ENCODE measurements around the gene CATSPERD.
"Not testable (repeated sequence)": the region's sequence is repeated elsewhere in the genome, so short reads cannot be mapped to it uniquely, and the experiment has no call there.

CATSPERD gene

DNA sequence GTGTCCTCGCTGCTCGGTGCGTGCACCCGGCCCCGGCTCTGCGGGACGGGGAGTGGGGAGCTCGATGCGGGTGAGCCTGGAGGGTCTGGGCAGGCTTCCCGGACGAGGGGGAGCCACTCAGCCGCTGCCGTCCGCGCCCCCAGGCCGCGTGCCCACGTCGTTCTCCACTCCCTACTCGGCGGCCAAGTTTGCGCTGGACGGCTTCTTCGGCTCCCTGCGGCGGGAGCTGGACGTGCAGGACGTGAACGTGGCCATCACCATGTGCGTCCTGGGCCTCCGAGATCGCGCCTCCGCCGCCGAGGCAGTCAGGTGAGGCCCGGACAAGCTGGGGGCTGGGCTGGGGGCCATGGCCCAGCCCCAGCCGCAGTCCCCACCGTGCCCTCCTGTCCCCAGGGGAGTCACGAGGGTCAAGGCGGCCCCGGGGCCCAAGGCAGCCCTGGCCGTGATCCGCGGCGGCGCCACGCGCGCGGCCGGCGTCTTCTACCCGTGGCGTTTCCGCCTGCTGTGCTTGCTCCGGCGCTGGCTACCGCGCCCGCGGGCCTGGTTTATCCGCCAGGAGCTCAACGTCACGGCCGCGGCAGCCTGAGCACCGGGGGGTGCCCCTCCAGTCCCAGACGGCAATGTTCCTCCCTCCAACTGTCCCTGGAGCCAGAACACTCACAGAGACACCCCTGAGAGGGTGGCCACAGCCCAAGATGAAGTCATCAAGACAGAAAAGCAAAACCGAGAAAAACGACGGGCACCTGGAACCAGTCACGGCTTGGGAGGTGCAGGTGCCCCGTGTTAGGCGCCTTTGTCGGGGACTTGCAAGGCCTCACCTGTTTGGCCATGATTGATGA is 32.9 kb upstream of the CATSPERD start:
- FAIRE-seq (no peak), DNase-seq (ENCODE audit: insufficient read length) (no peak)
- TF ChIP-seq TAF1 (IDR thresholded peaks at IDR 0.05; ENCODE audit: borderline replicate concordance, low read depth, low read length) (no peak), POLR2A (IDR thresholded peaks at IDR 0.05; ENCODE audit: low read depth, low read length) (no peak), POLR2AphosphoS5 (IDR thresholded peaks at IDR 0.05; ENCODE audit: low read depth, low read length) (no peak)

DNA sequence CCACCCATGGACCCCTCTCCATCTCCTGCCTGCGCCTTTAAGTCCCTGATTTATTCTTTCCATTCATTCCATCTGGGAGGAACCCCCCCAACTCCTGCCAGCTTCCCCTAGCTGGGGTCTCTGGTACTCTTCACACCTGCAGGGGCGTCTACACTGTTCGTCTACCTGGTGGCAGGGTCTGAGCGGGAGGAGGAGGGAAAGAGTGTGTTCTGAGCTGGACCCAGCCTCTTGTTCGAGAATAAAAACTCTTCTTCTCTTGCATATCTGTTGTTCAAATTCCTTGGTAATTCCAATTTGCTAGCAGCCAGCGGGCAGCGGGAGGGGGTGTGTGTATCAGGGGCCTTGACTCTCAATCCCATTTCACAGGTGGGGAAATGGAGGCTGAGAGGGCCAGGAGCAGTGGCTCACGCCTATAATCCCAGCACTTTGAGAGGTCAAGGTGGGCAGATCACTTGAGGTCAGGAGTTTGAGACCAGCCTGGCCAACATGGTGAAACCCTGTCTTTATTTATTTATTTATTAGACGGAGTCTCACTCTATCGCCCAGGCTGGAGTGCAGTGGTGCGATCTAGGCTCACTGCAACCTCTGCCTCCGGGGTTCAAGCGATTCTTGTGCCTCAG is 32.1 kb upstream of the CATSPERD start:
- not testable (repeated sequence) for FAIRE-seq; DNase-seq (ENCODE audit: insufficient read length)

DNA sequence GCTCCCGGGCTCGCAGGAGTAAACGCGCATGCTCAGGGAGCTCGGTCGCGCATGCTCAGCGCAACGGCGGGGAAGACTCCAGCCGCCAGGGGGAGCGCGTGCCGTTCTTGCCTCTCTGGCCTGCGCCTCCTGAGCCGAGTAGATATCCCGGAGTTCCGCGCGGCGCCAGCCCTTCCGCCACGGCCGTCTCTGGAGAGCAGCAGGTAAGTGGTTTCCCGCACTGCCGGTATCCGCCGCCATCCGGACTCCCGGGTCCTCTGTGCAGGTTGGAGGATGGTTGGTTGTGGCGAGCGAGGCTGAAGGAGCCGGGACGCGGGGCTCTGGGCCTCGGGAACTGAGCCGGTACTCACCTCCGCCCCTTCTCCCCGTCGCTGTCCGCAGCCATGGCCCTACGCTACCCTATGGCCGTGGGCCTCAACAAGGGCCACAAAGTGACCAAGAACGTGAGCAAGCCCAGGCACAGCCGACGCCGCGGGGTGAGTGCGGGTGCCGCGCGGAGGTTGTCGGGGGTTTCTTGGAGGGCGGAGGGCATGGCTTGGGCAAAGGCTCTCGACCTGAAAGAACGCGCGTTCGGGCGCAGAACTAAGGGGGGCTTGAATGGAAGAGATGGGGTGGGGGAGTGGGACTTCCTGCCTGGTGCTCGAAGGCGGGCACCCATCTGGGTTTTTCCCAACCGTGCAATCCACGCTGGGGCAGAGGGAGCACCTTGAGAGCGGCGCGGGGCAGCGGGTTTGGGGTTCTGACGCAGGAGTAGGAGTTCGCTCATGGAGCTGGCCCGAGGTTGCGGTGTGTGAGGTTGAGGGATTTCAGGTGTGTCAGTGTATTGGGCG is 30.1 kb upstream of the CATSPERD start, which contains the start of gene RPL36:
Gene RPL36 (plus strand): TSS at position 171 of the 830 bp plus-strand sequence. CDS start 213 bp downstream, at position 384.
- DNase-seq (ENCODE audit: insufficient read length) (peak; percentile 94), FAIRE-seq (peak; percentile 99)
- TF ChIP-seq TAF1 (IDR thresholded peaks at IDR 0.05; ENCODE audit: borderline replicate concordance, low read depth, low read length) (peak; percentile 99), POLR2AphosphoS5 (IDR thresholded peaks at IDR 0.05; ENCODE audit: low read depth, low read length) (peak; percentile 99), POLR2A (IDR thresholded peaks at IDR 0.05; ENCODE audit: low read depth, low read length) (peak; percentile 99)

DNA sequence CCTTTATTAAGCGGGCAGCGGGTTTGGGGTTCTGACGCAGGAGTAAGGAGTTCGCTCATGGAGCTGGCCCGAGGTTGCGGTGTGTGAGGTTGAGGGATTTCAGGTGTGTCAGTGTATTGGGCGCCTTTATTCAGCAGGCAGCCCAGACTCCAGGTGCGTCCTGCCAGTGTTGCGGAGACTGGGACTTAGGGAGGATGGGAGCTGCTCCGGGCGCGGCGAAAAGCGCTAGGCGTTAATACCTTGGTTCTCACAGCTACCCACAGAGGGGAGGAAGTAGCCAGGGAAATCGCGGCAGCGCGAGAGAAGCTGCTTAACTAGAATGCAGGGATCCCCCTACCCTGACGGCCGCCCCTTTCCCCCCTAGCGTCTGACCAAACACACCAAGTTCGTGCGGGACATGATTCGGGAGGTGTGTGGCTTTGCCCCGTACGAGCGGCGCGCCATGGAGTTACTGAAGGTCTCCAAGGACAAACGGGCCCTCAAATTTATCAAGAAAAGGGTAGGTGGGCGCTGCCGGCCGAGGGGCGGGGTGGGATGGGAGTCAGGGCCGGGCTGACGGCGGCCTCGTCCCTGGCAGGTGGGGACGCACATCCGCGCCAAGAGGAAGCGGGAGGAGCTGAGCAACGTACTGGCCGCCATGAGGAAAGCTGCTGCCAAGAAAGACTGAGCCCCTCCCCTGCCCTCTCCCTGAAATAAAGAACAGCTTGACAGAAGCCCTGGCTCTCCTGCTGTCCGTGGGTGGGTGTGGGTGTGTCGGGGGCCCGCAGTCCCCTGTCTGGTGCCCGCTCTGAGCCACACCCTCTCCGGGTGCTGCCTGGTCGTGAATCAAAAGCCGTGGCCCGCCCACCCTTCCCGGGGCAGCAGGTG is 29.2 kb upstream of the CATSPERD start:
- peak; percentile 5 for FAIRE-seq
- no peak for DNase-seq (ENCODE audit: insufficient read length)

DNA sequence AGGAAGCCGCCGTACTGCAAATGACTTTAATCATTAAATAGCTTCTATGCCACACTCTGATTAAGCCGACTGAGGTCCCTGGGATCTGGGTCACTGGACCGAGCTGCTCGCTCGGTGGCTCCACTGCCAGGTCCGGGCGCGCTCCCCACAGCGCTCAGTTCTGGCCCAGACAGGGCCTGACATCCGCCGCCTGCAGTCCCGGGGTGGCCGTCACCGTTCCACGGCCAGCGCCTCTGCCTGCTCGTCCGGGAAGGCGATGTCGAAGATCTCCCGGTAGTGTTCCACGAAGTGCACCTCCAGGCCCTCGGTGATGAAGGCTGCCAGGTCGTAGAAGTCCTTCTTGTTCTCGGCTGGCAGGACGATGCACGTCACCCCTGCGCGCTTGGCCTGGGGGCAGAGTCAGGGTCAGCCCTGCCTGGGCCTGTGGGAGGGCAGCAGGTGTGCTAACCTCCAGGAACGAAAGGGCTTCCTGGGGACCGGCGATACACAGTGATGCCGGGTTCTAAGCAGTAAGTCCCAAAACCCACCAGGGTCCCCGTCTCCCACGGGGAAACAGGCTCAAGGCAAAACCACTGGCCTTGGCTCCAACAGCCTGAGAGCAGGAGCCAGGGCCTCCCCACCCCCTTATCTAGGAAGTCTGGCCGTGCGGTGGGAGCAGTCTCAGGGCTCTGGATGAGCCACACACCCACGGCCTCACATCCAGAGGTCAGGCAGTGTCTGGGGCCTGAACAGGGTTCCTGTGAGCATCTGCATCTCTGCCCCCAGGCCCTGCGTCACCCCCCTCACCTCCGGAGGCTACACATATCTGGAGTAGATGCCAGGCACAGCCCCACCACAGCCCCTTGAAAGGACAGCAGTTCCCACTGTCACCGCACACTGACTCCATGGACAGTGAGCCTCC is 28.4 kb upstream of the CATSPERD start:
- TF ChIP-seq POLR2A (IDR thresholded peaks at IDR 0.05; ENCODE audit: low read depth, low read length) = peak; percentile 50; the same call in 1 of the 2 replicates
- peak; percentile 19; the same call in 1 of the 2 replicates for TF ChIP-seq POLR2AphosphoS5 (IDR thresholded peaks at IDR 0.05; ENCODE audit: low read depth, low read length)
- TF ChIP-seq TAF1 (IDR thresholded peaks at IDR 0.05; ENCODE audit: borderline replicate concordance, low read depth, low read length) = no peak
- DNase-seq (ENCODE audit: insufficient read length) (no peak), FAIRE-seq (no peak)

More for the DNA sequence above, 29.2 kb upstream of the CATSPERD start:
- no peak for TF ChIP-seq TAF1 (IDR thresholded peaks at IDR 0.05; ENCODE audit: borderline replicate concordance, low read depth, low read length)
- TF ChIP-seq POLR2A (IDR thresholded peaks at IDR 0.05; ENCODE audit: low read depth, low read length) = no peak
- no peak; the same call in 1 of the 2 replicates for TF ChIP-seq POLR2AphosphoS5 (IDR thresholded peaks at IDR 0.05; ENCODE audit: low read depth, low read length)

DNA sequence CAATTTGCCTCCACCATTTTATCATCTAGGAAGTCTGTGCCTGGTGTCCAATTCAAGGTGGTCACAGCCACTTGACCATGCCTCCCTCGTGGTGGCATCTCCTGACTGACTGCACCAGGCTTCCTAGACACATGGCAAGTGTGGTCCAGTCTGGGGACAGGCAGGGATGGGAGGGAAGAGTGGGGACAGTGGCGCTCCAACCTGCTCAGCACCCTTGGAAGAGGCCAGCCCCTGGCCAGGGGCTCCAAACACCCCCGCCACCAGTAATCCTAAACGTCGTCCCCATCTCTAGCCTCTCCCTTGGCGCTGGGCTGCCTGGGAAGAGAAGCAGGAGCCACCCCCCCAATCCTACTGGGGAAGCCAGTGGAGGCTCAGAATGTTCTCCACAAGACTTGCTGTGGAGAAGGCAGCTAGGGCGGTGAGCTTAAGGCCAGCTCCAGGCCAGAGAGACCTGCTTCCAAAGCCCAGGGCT is 27.7 kb upstream of the CATSPERD start:
- FAIRE-seq (no peak), DNase-seq (ENCODE audit: insufficient read length) (no peak)
- TF ChIP-seq POLR2A (IDR thresholded peaks at IDR 0.05; ENCODE audit: low read depth, low read length) = no peak
- TF ChIP-seq POLR2AphosphoS5 (IDR thresholded peaks at IDR 0.05; ENCODE audit: low read depth, low read length) = peak; percentile 74; the same call in 1 of the 2 replicates

DNA sequence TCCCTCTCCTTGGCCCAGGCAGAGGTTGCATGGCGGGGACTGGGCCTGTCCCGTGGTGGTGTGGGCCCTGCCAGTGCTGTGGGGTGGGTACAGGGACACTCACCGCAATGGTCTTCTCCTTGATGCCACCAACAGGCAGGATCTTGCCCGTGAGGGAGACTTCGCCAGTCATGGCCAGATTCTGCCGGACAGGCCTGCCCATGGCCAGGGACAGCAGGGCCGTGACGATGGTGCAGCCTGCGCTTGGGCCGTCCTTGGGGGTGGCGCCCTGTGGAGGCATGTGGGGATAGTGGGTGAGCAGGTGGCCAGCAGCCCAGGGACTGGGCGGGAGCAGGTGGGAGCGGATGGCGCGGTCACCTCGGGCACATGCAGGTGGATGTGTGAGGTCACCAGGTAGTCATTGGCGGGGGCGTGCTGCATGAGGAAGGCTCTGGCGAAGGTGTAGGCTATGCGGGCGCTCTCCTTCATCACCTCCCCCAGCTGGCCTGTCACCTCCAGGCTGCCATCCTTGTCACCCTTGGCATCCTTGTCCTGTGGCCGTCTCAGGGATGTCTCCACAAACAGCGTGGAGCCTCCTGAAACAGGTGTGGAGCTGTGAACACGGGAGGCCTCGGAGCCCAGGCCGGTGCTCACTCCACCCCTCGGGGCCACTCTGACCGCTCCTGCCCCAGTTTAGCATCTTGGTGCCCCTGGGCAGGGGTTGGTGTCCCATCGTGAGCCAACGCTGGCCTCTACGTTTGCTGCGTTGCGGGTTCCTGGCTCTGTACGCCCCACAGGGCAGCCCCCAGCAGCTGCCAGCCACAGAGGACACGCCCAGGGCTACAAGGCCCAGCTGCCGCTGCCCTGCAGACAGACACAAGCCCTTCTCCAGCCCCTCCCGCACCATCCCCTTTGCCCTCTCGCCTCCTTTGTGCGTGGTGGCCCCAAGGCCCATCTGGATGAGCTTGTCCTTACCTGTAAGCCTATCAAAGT is 27.0 kb upstream of the CATSPERD start:
- TF ChIP-seq TAF1 (IDR thresholded peaks at IDR 0.05; ENCODE audit: borderline replicate concordance, low read depth, low read length) = no peak
- TF ChIP-seq POLR2AphosphoS5 (IDR thresholded peaks at IDR 0.05; ENCODE audit: low read depth, low read length) = peak; percentile 79
- peak; percentile 58 for TF ChIP-seq POLR2A (IDR thresholded peaks at IDR 0.05; ENCODE audit: low read depth, low read length)
- no peak for FAIRE-seq
- no peak for DNase-seq (ENCODE audit: insufficient read length)

DNA sequence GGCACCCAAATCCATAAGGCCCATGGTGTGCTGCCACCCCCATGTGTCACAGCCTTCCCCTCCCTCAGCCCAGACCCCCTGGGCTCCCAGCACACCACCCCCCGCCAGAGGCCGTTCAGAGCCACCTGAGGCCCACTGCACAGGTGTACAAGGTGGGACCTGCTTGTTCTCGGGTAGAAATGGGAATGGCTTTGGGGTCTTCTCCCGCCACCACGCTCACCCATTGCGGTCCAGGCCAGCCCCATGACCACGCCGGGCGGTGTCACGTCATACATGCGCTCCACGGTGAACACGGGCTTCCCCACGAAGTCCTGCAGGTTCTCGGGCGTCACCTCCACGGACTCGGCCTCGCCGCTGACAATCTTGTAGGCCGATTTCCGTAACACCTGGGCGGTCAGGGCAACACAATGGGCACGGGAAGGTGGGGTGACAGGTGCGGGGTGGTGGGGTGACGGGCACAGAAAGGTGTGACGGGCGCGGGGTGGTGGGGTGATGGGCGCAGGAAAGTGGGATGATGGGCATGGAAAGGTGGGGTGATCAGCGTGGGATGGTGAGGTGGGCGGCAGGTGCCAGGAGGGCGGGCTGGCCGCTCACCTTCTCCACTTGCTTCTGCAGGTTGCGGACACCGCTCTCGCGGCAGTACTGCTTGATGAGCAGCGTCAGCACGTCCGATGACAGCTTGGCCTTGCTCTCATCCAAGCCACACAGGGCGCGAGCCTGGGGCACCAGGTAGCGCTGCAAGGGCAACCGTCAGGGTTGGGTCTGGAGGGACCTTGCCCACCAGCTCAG is 26.1 kb upstream of the CATSPERD start:
- DNase-seq (ENCODE audit: insufficient read length) (no peak), FAIRE-seq (no peak)
- TF ChIP-seq POLR2AphosphoS5 (IDR thresholded peaks at IDR 0.05; ENCODE audit: low read depth, low read length) (peak; percentile 66), TAF1 (IDR thresholded peaks at IDR 0.05; ENCODE audit: borderline replicate concordance, low read depth, low read length) (no peak), POLR2A (IDR thresholded peaks at IDR 0.05; ENCODE audit: low read depth, low read length) (no peak)

Measured in GM12892 (cell line).